KG1 (cell line): ENCODE data around the gene MVB12B.
"Not testable (repeated sequence)": the region's sequence is repeated elsewhere in the genome, so short reads cannot be mapped to it uniquely, and the experiment has no call there.

Source experiments
- DNase-seq: peaks from one replicate; lab custom pipeline; 2025; lab: John Stamatoyannopoulos, UW

Gene MVB12B

GRCh38 chr9:126326228-126327005 is at the start of gene MVB12B:
MVB12B (plus strand) TSS chr9:126326829; CDS start chr9:126326930, 101 bp downstream.
- no peak for DNase-seq

GRCh38 chr9:126283799-126284465 is 42.7 kb upstream of the MVB12B start:
- DNase-seq = no peak

GRCh38 chr9:126285652-126286051 is 41.0 kb upstream of the MVB12B start:
- DNase-seq = not testable (repeated sequence)

- no peak for DNase-seq
Measured at GRCh38 chr9:126287166-126287866, 39.3 kb upstream of the MVB12B start.

- no peak for DNase-seq
Measured at GRCh38 chr9:126290871-126291270, 35.8 kb upstream of the MVB12B start.

- no peak for DNase-seq
Measured at GRCh38 chr9:126291925-126292324, 34.7 kb upstream of the MVB12B start.

GRCh38 chr9:126292736-126293521 is 33.7 kb upstream of the MVB12B start:
- no peak for DNase-seq

- no peak for DNase-seq
Measured at GRCh38 chr9:126293522-126293889, 33.1 kb upstream of the MVB12B start.

GRCh38 chr9:126294331-126295081 is 32.1 kb upstream of the MVB12B start:
- no peak for DNase-seq

- DNase-seq = no peak
Measured at GRCh38 chr9:126295082-126295477, 31.5 kb upstream of the MVB12B start.

- DNase-seq = no peak
Measured at GRCh38 chr9:126295516-126295915, 31.1 kb upstream of the MVB12B start.

GRCh38 chr9:126295936-126296600 is 30.6 kb upstream of the MVB12B start:
- DNase-seq = no peak

GRCh38 chr9:126296687-126297086 is 29.9 kb upstream of the MVB12B start:
- no peak for DNase-seq

- no peak for DNase-seq
Measured at GRCh38 chr9:126297661-126298060, 29.0 kb upstream of the MVB12B start.

- no peak for DNase-seq
Measured at GRCh38 chr9:126298063-126298801, 28.4 kb upstream of the MVB12B start.

- no peak for DNase-seq
Measured at GRCh38 chr9:126299706-126300276, 26.8 kb upstream of the MVB12B start.

GRCh38 chr9:126301196-126301595 is 25.4 kb upstream of the MVB12B start:
- DNase-seq = no peak

- no peak for DNase-seq
Measured at GRCh38 chr9:126301985-126302603, 24.5 kb upstream of the MVB12B start.

GRCh38 chr9:126302730-126303129 is 23.9 kb upstream of the MVB12B start:
- no peak for DNase-seq
